Right forelimb (tissue), 1 donor: ENCODE data around the gene IGSF11.
A peak's percentile ranks its signal among the peaks of the same experiment; 100 is the strongest.
"Not testable (repeated sequence)": the region's sequence is repeated elsewhere in the genome, so short reads cannot be mapped to it uniquely, and the experiment has no call there.

ENCODE experiments used
- DNase-seq: peaks from one replicate; pipeline ENCODE4 v3.0.0-alpha.2; 2018

IGSF11 gene, protein sequence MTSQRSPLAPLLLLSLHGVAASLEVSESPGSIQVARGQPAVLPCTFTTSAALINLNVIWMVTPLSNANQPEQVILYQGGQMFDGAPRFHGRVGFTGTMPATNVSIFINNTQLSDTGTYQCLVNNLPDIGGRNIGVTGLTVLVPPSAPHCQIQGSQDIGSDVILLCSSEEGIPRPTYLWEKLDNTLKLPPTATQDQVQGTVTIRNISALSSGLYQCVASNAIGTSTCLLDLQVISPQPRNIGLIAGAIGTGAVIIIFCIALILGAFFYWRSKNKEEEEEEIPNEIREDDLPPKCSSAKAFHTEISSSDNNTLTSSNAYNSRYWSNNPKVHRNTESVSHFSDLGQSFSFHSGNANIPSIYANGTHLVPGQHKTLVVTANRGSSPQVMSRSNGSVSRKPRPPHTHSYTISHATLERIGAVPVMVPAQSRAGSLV

DNA sequence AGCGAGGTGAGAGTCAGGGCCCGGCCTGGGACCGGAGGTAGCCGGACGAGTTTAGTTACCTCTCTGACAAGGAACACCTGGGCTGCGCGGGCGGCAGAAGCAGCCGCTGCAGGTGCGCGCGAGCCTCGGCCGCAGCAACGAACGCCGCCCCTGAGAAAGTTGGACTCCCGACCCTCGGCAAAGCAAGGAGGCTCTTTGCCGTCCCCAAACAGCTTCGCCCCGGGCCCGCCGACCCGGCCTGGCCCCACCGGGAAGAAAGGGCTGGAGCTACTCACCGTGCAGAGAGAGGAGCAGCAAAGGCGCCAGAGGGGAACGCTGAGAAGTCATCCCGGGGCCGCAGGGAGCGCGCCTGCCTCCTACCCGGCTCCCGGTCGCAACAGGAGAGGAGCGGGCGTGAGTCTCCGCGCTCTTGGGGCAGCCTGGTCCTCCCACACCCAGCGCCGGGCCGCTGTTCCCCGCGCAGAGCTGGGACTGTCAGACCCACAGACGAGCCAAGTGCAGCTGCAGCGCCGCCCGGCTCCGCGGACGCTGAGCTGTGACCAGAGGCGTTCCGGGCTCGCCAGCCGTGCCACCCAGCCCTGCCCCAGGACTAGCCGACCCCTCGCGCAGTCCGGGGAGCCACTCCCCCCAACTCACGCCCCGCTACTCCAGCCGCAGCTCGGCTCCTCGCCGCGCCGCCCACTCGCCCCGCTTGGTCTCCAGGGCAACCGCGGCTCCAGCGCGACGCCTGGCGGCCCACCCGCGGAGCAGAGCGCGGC, at the start of gene IGSF11:
Gene IGSF11 (minus strand): TSS at position 591 of the 758 bp plus-strand sequence. CDS start 264 bp downstream, at position 327.
- DNase-seq: peak; percentile 86

- DNase-seq: no peak
Observed at GRCh38 chr3:119080364-119080763, 45.7 kb upstream of the IGSF11 start.

DNA sequence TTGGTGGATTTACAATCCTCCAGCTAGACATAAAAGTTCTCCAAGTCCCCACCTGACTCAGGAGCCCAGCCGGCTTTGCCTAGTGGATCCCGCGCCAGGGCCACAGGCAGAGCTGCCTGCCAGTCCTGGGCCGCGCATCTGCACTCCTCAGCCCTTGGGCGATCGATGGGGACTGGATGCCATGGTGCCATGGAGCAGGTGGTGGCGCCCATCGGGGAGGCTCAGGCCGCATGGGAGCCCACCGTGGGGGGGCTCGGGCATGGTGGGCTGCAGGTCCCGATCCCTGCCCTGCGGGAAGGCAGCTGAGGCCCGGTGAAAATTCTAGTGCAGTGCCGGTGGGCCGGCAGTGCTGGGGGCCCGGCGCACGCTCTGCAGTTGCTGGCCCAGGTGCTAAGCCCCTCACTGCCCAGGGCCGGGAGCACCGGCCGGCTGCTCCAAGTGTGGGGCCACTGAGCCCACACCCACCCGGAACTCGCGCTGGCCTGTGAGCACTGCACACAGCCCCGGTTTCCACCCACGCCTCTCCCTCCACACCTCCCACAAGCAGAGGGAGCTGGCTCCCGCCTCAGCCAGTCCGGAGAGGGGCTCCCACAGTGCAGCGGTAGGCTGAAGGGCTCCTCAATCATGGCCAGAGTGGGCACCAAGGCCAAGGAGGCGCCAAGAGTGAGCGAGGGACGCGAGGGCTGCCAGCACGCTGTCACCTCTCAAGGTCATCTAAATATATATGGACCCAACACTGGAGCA, 38.8 kb upstream of the IGSF11 start:
- no peak for DNase-seq

- DNase-seq: not testable (repeated sequence)
Observed at GRCh38 chr3:119072451-119072850, 37.8 kb upstream of the IGSF11 start.

- no peak for DNase-seq
Observed at GRCh38 chr3:119069725-119070124, 35.1 kb upstream of the IGSF11 start.

DNA sequence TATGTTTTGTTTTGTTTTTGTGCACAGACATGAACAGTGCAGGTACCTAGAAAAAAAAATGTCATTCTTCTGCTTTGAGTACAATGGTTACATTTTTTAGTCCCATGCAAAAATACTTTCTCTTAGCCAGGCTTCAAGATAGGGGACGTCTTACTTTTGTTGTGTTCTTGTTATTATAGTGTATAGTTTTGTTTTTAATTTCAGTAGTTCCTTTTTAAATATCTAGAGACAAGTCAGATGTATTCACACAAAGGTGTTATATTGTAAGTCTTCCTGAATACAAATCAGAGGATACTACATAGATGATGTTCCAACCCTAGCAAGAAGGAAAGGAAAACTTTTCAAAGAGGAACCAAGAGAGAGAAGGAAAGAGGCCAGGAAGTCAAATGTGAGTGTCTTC, 28.8 kb upstream of the IGSF11 start:
- no peak for DNase-seq

DNA sequence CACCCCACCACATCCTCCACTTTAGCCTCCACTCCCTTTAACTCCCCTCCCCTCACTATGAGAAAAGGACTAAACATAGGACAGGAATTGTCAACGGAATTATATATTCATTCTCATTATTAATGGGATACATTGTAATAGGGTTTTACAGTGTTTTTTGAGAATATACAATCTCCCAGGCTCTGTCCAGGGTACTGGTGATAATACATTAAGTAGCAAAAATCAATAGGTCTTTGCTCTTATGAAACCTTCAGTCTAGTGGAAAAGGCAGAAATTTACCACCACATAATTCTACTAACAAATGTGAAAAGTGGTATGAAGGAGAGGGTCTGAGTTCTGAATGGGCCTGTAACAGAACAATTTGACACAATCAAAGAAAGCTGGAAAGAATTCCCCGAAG, 28.2 kb upstream of the IGSF11 start:
- no peak for DNase-seq

DNA sequence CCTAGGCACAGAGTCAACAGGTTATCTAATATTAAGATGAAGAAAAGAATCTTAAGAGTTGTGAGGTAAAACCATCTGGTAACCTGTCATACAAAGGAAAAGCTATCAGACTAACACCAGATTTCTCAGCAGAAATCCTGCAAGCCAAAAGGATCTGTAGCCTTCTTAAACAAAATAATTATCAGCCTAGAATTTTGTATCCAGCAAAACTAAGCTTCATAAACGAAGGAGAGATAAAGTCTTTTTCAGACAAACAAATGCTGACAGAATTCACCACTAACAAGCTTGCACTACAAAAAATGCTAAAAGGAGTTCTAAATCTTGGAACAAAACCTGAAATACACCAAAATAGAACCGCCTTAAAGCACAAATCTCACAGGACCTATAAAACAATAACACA, 9.9 kb upstream of the IGSF11 start:
- no peak for DNase-seq

DNA sequence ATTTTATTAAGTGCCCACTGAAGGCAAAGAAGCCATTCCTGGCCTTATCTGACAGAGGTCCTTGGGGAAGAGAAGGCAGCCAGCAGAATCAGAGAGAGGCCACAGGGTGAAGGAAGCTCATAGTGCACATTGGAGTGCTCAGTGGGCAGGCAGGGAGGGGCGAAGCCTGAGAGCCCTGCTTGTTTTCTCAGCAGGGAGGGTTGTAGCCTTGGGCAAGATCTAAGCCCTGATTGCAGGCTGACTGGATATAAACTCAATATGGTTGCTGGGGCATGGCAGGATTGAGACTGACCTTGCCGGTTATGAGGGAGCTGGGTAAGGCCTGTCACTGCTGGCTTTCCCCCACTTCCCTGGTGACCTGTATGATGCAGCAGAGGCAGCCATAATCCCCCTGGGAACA, 7.5 kb upstream of the IGSF11 start:
- DNase-seq: no peak

GRCh38 chr3:119035014-119035346, 334 bp upstream of the IGSF11 start:
- DNase-seq: no peak

- no peak for DNase-seq
Observed at GRCh38 chr3:119033393-119034255, 1.0 kb downstream of the IGSF11 start.

GRCh38 chr3:119025171-119025795, 9.4 kb downstream of the IGSF11 start:
- DNase-seq: no peak

DNA sequence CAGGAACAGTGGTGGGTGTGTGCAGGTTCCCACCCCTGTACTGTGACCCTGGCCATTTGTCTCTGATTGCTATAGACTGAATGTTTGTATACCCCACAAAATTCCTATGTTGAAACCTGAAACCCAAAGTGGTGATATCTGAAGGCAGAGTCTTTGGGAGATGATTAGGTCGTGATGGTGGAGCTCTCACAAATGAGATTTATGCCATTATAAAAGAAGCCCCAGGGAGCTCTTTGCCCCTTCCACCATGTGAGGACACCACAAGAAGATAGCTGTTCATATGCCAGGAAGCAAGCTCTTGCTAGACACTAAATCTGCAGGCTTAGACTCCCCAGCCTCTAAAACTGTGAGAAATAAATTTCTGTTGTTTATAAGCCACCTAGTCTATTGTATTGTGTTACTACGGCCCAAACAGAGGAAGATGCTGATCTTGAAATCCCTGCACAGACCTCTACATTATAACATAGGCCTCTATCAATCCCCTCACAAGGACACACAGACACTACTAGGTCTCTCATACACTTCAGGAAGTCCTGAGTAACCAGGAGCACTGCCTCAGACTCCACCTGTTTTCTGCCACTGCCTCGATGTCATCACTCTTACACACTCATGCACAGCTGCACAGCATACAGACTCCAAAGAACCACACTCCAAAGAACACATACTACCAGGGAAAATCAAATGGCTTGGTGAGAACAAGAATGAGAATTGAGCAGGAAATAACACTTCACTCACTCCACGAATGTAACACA, 14.7 kb downstream of the IGSF11 start:
- DNase-seq: no peak

GRCh38 chr3:119018690-119019463, 15.8 kb downstream of the IGSF11 start:
- no peak for DNase-seq

DNA sequence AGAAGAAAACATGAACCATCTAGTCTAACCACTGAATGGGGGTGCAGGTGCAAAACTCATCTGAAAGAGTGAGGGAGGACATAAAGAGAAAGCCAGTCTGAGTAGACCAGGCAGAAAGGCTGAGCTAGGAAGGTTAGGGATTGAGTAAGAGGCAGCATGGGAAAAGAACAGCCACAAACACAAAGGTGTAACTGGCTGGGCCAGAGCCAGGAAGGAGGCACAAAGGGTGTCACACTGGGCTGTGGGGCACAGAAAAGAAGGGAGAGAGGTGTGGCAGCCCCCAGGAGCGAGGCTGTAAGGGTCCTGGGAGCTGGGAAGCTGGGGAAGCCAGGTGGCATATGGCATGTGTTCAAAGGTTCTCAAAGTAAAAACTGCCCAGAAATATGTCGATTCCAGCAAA, 18.7 kb downstream of the IGSF11 start:
- DNase-seq: no peak

DNA sequence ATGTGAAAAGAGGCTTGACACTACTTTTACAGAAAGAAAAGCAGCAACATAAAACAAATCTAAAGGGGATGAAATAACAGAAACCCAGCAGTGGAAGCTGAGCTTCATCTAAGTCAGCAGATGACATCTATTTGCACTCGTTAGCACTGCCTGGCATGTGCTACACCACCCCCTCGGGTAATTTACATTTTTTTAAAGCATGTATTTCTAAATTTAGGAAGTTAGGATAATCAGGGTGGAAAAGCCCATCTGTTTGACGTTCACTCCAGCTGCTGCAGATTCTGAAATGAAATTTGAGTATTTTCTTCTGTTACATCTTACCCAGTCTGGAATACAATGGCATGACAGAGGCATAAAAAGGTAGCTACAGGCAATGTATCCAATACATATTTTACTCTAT, 20.7 kb downstream of the IGSF11 start:
- no peak for DNase-seq

GRCh38 chr3:119011528-119011927, 23.1 kb downstream of the IGSF11 start:
- DNase-seq: no peak

DNA sequence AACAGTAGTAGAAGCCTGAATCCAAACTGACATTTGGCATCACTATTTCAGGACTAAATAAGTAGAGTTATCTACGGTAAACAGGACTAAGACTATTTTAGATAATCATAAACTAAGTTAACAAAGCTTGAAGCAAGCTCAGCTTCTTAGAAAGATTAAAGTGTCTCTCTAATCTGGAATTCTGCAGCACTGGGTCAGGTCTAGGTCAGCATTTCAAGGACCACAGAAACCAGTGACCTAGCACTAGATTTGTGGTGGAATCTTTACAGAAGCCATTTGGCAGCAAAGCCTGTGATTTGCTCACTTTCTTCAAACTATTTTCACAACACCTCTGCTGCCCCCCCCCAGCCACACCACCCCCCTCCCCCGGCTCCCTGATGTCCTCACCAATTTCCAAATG, 37.5 kb downstream of the IGSF11 start:
- no peak for DNase-seq

DNA sequence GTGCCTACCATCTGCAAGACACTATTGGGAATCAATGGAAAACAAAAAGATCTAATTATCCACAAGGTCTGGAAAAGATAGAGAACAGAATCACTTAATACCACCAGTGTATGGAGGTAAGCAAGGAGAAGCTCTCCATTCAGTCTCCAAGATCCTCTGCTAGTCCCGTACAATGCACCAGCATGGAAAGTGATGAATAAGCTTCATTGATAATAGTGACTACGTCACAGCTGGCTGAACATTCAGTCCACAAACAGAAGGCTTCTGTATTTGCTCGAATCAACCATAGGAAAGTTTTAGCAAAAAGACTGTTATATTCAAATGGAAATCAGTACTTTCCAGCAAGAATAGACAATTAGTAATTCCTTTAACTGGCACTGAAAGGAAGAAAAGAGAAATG, 42.9 kb downstream of the IGSF11 start:
- no peak for DNase-seq

- DNase-seq: no peak
Observed at GRCh38 chr3:118990823-118991560, 43.7 kb downstream of the IGSF11 start.
